COLO829 (cell line): ENCODE measurements around the gene CEACAM8.
"Not testable (repeated sequence)": the region's sequence is repeated elsewhere in the genome, so short reads cannot be mapped to it uniquely, and the experiment has no call there.

Experiments used
- DNase-seq: peaks from one replicate; pipeline ENCODE4 v3.0.0; 2012; ENCODE audit warnings: low spot score

Gene CEACAM8

GRCh38 chr19:42594617-42595489 lies at the start of gene CEACAM8:
TSS of gene CEACAM8 (minus strand) at chr19:42594924. CDS start at chr19:42594828, 96 bp downstream.
- DNase-seq = no peak

GRCh38 chr19:42639324-42640092 lies 44.8 kb upstream of the CEACAM8 start:
- DNase-seq = not testable (repeated sequence)

- no peak for DNase-seq
Observed at GRCh38 chr19:42635233-42635539, 40.5 kb upstream of the CEACAM8 start.

GRCh38 chr19:42634409-42635232 lies 39.9 kb upstream of the CEACAM8 start:
- DNase-seq = peak; percentile 58

GRCh38 chr19:42629191-42629590 lies 34.5 kb upstream of the CEACAM8 start:
- DNase-seq = no peak

GRCh38 chr19:42628411-42629140 lies 33.9 kb upstream of the CEACAM8 start:
- DNase-seq = no peak

- DNase-seq = no peak
Observed at GRCh38 chr19:42627916-42628315, 33.2 kb upstream of the CEACAM8 start.

GRCh38 chr19:42626181-42626580 lies 31.5 kb upstream of the CEACAM8 start:
- DNase-seq = no peak

GRCh38 chr19:42619271-42619670 lies 24.5 kb upstream of the CEACAM8 start:
- DNase-seq = no peak

- no peak for DNase-seq
Observed at GRCh38 chr19:42613666-42614065, 18.9 kb upstream of the CEACAM8 start.

- not testable (repeated sequence) for DNase-seq
Observed at GRCh38 chr19:42610401-42610915, 15.7 kb upstream of the CEACAM8 start.

GRCh38 chr19:42606660-42607351 lies 12.1 kb upstream of the CEACAM8 start:
- DNase-seq = peak; percentile 67

GRCh38 chr19:42601811-42602443 lies 7.2 kb upstream of the CEACAM8 start:
- peak; percentile 13 for DNase-seq

- peak; percentile 16 for DNase-seq
Observed at GRCh38 chr19:42596391-42597072, 1.8 kb upstream of the CEACAM8 start.

- no peak for DNase-seq
Observed at GRCh38 chr19:42595550-42596172, 937 bp upstream of the CEACAM8 start.

GRCh38 chr19:42589792-42590191 lies 4.9 kb downstream of the CEACAM8 start:
- DNase-seq = no peak

GRCh38 chr19:42584466-42584865 lies 10.3 kb downstream of the CEACAM8 start:
- no peak for DNase-seq

- no peak for DNase-seq
Observed at GRCh38 chr19:42577016-42577415, 17.7 kb downstream of the CEACAM8 start.

- no peak for DNase-seq
Observed at GRCh38 chr19:42576241-42576640, 18.5 kb downstream of the CEACAM8 start.
